Colonic mucosa (tissue), 4 donors: Measurements from ENCODE around the gene GHR. TPM values are rescaled to one million over a fixed set of nuclear protein-coding genes. Genes with fewer than 3 reads are reported as not detected.

Experiments used
- DNase-seq: peaks from one replicate; pipeline ENCODE4 v3.0.0-alpha.2; 2020
- H3K27ac ChIP-seq: fragments of 200-600 bp; one replicate; pipeline ENCODE4 v1.8.0; 2021
- H3K27me3 ChIP-seq: fragments of 200-600 bp; one replicate; pipeline ENCODE4 v1.8.0; 2021
- H3K36me3 ChIP-seq: fragments of 200-600 bp; one replicate; pipeline ENCODE4 v1.8.0; 2021
- H3K4me1 ChIP-seq: fragments of 200-600 bp; one replicate; pipeline ENCODE4 v1.8.0; 2021; ENCODE audit warnings: mild to moderate bottlenecking
- H3K4me3 ChIP-seq: fragments of 200-600 bp; one replicate; pipeline ENCODE4 v1.8.0; 2021
- H3K9ac ChIP-seq, 2 donors: one replicate each; pipeline ENCODE4 v1.7.0; 2013; ENCODE audit warnings: control low read depth in 2 of 2, low read depth in 2 of 2, low read length in 2 of 2
- H3K9me3 ChIP-seq: fragments of 200-600 bp; one replicate; pipeline ENCODE4 v1.8.0; 2021
- CTCF ChIP-seq: fragments of 200-600 bp; IDR thresholded peaks from one replicate; pipeline ENCODE4 v1.8.0; 2022; ENCODE audit warnings: antibody characterized with exemption, mild to moderate bottlenecking
- intact Hi-C: fragments of 100-400 bp; cut with DNase I; formaldehyde crosslinking; loops from one replicate; pipeline ENCODE4 v1.14.1; 2022
- total RNA-seq, 2 donors: library from RNA; stranded (reverse); fragmentation: NEBNext Ultra II Directional in 1 of 2; extraction: Animal tissue kit (Norgen Biotek cat#: 25700) in 1 of 2; gene quantifications; one replicate each; pipeline ENCODE4 v1.2.1, GENCODE V29; 2021
- donor health status: healthy.
- donor health status: DM: no; HTN: no; CAD: no.
- donor health status: DM: no; HTN: no; CAD: no.

Gene GHR
- total RNA-seq, 2 donors from 2014 or later = 2.4 to 6.8 TPM

GRCh38 chr5:42487077-42487476, 63.8 kb downstream of the GHR start:
- no peak for TF ChIP-seq CTCF
- H3K4me3 ChIP-seq = no peak overlapping the region
- DNase-seq = no peak
- H3K9ac ChIP-seq = no peak overlapping the region
- no peak overlapping the region for H3K27ac ChIP-seq
- H3K36me3 ChIP-seq = no peaks in the 10 kb centered on the region
- H3K9me3 ChIP-seq = no peaks in the 10 kb centered on the region
- intact Hi-C loops = no loop called here
- no peaks in the 10 kb centered on the region for H3K4me1 ChIP-seq
- H3K27me3 ChIP-seq = no peaks in the 10 kb centered on the region

DNA sequence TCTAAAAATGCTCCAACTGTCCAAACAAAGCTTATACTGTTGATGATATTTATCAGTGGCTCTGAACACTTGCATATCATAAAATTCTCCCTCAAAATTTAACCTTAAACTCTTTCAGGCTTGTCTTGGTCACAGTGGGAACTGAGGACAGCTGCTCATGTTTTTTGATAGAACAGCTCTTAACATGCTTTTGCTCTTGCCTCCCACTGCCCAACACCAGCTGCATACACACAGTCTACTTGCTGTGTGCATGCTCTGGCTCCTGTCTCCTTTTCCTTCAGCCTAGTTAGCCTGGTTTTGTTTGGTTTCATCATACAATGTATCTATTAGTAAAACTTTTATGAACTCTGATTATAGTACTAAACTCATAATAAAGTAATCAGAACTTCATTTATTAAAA, 64.6 kb downstream of the GHR start:
- Histone ChIP-seq H3K9ac (no peak overlapping the region), H3K27me3 (no peaks in the 10 kb centered on the region), H3K4me3 (no peak overlapping the region), H3K9me3 (no peaks in the 10 kb centered on the region), H3K36me3 (no peaks in the 10 kb centered on the region), H3K27ac (no peak overlapping the region), H3K4me1 (no peaks in the 10 kb centered on the region)
- intact Hi-C loops = no loop called here
- DNase-seq = no peak
- TF ChIP-seq CTCF = no peak

DNA sequence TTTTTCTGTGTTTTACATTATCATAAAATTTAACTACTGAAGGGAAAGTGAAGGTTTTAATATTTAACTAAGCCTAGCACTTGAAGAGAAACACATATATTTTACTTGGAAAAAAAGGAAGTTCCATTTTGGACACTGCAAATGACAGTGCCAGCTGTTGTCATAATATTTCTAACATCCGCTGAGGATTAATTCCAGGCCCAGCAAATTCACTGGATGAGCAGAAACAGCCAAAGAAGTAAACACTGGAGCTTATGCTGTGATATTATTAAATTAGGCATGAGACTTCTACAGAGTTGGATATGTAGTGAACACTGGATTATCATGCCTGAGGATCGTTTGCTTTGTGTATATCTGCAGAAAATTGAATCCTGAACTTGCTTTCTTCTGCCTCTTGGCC, 67.6 kb downstream of the GHR start:
- Histone ChIP-seq H3K4me3 (no peak overlapping the region), H3K4me1 (no peaks in the 10 kb centered on the region), H3K9ac (no peak overlapping the region), H3K36me3 (no peaks in the 10 kb centered on the region), H3K27ac (no peak overlapping the region), H3K9me3 (no peaks in the 10 kb centered on the region), H3K27me3 (no peaks in the 10 kb centered on the region)
- TF ChIP-seq CTCF = no peak
- no peak for DNase-seq
- intact Hi-C loops = no loop called here

DNA sequence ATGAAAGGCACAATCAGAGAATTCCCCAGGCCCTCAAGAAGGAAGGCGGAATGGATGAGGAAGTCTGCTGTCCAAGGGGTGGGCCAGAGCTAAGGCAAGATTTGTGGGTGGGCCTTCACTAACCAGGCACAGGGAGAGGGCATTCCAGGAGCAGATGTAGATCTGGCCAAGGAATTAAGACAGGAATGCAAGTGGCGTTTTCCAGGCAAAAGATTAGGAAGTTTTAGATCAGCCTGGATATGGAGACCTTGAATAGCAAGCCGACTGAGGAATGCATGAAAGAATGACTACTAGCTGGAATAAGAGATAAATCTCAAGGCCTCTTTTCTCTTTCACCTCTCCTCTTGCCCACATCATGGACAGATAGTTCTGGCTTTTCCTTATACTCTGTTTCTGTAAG, 68.5 kb downstream of the GHR start:
- no peak overlapping the region for H3K9ac ChIP-seq
- no peak for DNase-seq
- no peak overlapping the region for H3K27ac ChIP-seq
- no peaks in the 10 kb centered on the region for H3K4me1 ChIP-seq
- no peaks in the 10 kb centered on the region for H3K9me3 ChIP-seq
- H3K4me3 ChIP-seq = no peak overlapping the region
- no peak for TF ChIP-seq CTCF
- no peaks in the 10 kb centered on the region for H3K27me3 ChIP-seq
- intact Hi-C loops = no loop called here
- H3K36me3 ChIP-seq = no peaks in the 10 kb centered on the region

DNA sequence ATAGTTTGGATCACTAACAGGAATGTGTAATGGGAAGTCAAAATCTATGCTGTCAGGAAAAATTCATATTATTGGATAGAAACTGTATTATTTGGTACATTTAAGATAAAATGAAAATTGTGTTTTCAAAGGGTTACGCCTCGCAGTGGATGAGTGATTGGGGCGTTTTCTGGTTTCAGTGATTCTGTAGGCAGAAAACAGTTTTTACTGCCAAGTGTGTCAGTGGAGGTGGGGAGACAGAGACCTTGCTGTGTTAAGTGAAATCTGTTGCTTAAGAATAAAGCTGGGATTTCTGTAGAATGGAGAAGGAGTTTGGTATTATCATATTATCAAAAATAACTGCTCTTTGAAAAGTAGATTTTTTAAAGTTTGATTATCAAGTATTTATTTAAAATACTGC, 69.7 kb downstream of the GHR start:
- no peaks in the 10 kb centered on the region for H3K27me3 ChIP-seq
- H3K27ac ChIP-seq = no peak overlapping the region
- H3K4me3 ChIP-seq = no peak overlapping the region
- no peaks in the 10 kb centered on the region for H3K4me1 ChIP-seq
- intact Hi-C loops = no loop called here
- no peak overlapping the region for H3K9ac ChIP-seq
- H3K36me3 ChIP-seq = no peaks in the 10 kb centered on the region
- no peak for TF ChIP-seq CTCF
- no peaks in the 10 kb centered on the region for H3K9me3 ChIP-seq
- no peak for DNase-seq

GRCh38 chr5:42494414-42494813, 71.2 kb downstream of the GHR start:
- DNase-seq = no peak
- intact Hi-C loops = no loop called here

More at GRCh38 chr5:42494414-42494813, 71.2 kb downstream of the GHR start:
- Histone ChIP-seq H3K9ac (no peak overlapping the region), H3K36me3 (no peaks in the 10 kb centered on the region), H3K4me3 (no peak overlapping the region), H3K4me1 (no peaks in the 10 kb centered on the region), H3K9me3 (no peaks in the 10 kb centered on the region), H3K27ac (no peak overlapping the region), H3K27me3 (no peaks in the 10 kb centered on the region)
- no peak for TF ChIP-seq CTCF
